DMS53 treated with DMSO at 0.1 percent for 48 hours (cell line): Measurements from ENCODE around the gene TBC1D7.

ENCODE experiments used
- DNase-seq: peaks from one replicate; lab custom pipeline; 2025; ENCODE audit not compliant: unreplicated experiment; lab: John Stamatoyannopoulos, UW

The TBC1D7 gene

GRCh38 chr6:13357551-13358075 lies 29.3 kb upstream of the TBC1D7 start:
- no peak for DNase-seq

GRCh38 chr6:13355999-13356785 lies 27.9 kb upstream of the TBC1D7 start:
- no peak for DNase-seq

- DNase-seq: no peak
Observed at GRCh38 chr6:13355043-13355945, 27.0 kb upstream of the TBC1D7 start.

GRCh38 chr6:13354331-13355042 lies 26.1 kb upstream of the TBC1D7 start:
- DNase-seq: no peak

GRCh38 chr6:13352165-13352564 lies 23.8 kb upstream of the TBC1D7 start:
- DNase-seq: no peak

- no peak for DNase-seq
Observed at GRCh38 chr6:13351271-13351670, 22.9 kb upstream of the TBC1D7 start.

GRCh38 chr6:13349811-13350506 lies 21.6 kb upstream of the TBC1D7 start:
- no peak for DNase-seq

- no peak for DNase-seq
Observed at GRCh38 chr6:13348334-13349113, 20.2 kb upstream of the TBC1D7 start.

- no peak for DNase-seq
Observed at GRCh38 chr6:13346245-13346644, 17.9 kb upstream of the TBC1D7 start.

- no peak for DNase-seq
Observed at GRCh38 chr6:13342414-13343019, 14.2 kb upstream of the TBC1D7 start.

- no peak for DNase-seq
Observed at GRCh38 chr6:13339863-13340630, 11.7 kb upstream of the TBC1D7 start.

- no peak for DNase-seq
Observed at GRCh38 chr6:13338038-13338437, 9.7 kb upstream of the TBC1D7 start.

GRCh38 chr6:13336553-13336952 lies 8.2 kb upstream of the TBC1D7 start:
- DNase-seq: peak; percentile 73

GRCh38 chr6:13334953-13335352 lies 6.6 kb upstream of the TBC1D7 start:
- DNase-seq: no peak

- peak; percentile 51 for DNase-seq
Observed at GRCh38 chr6:13332349-13332706, 4.0 kb upstream of the TBC1D7 start.

- peak; percentile 51 for DNase-seq
Observed at GRCh38 chr6:13331516-13332348, 3.4 kb upstream of the TBC1D7 start.

- DNase-seq: no peak
Observed at GRCh38 chr6:13328875-13329183, 492 bp upstream of the TBC1D7 start.

GRCh38 chr6:13327691-13328075 lies 654 bp downstream of the TBC1D7 start:
- DNase-seq: peak; percentile 56
